GM21526 (cell line): ENCODE data around the gene FAM13A.
A peak's percentile ranks its signal among the peaks of the same experiment; 100 is the strongest.

Experiments
- ATAC-seq: cut with Tn5 transposase; IDR thresholded peaks from one replicate; pipeline ENCODE4 v1.9.1; 2021; ENCODE audit warnings: moderate library complexity; ENCODE audit not compliant: unreplicated experiment, low FRiP score

The FAM13A gene

DNA sequence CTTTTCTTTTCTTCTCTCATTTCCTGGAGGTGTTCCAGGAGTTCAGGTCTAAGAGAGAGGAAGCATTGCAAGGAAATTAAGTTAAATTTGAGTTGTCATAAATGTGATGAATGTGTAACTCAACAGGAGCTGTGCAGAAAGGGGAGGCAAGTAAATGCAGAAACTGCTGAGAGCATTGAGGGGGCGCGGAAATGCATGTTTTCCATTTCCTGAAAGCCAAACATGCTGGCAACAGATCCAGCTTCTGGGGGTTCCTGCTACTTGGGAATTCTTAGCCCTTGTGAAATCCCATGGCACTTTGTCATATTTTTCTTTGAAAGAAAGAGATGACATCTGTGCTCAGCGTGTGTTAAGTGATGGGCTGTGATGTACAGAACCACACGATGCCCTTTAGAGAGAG lies 325.6 kb downstream of the FAM13A start:
- no peak for ATAC-seq

DNA sequence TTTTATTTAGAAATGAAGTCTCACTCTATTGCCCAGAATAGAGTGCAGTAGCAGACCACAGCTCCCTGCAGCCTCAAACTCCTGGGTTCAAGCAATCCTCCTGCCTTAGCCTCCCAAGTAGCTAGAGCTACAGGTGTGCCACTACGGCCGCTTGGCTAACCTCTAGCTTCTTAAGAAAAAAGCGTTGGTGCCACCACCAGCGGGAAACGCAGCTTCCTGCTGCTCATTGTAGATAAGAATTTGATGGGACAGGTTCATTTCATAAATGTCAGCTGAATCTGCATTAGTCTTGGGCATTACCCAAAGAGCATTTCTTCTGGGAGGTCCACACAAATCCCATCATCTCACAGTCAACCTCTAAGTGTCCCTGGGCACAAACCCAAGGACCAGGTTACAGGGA lies 326.2 kb downstream of the FAM13A start:
- ATAC-seq: no peak

DNA sequence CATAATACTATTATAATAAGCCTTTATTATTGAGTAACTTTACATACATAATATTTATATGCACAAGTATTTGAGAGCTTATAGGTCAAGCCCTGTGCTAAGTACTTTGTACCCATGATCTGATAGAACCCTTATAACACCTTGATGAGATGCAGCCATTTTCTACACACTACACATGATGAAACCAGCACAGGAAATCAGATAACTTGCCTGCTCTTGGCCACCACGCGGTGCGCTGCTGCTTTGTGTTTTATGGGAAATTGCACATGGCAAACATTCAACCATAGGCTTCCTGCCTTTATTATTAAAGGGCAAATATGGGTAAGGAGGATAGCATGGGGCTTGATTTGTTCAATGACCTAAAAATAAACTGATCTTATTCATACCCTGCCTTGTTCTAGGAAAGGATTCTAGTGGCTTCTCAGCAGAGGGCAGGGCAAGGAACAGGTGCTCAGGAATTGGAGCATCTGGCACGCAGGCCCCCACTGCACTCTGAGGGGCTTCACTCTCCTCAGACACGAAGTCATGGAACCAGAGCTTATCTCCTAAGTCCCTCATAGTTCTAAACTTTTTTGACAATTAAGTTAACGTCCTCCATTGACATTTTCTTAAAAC lies 327.7 kb downstream of the FAM13A start:
- no peak for ATAC-seq

DNA sequence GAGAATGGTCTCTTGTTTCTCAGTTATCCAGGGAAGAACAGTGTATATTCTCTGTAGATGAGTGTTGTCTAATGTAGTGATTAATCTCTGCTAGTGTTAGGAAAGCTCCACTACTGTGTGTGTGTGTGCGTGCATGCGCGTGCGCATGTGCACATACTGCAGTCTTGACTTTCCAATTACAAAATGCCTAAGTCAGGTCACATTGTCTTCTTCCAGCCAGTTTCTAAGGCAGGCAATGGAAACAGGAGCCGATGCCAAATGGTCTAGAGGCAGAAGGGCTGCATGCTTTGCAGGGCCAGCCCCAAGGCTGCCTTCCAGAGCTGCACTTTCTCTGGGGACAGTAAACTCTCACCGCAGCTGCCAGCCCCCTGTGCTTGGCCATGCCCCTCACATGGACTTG lies 328.8 kb downstream of the FAM13A start:
- ATAC-seq: no peak

DNA sequence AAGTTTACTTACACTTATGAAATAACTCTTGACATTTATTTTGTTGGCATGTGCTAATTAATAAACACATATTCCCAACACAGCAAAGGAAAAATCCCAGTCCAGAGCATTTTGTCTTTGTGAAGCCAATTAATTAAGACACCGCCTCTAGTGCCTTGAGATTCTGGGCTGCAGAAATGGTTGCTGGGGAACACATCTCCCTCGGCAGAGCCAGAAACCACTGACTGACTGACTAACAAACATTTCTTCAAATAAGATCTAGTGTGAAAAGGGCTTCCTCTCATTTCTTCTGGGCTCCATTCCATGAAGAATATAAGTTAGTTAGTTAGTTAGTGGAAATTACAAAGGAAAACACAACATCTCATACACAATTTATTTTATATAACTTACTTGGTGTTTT lies 331.0 kb downstream of the FAM13A start:
- no peak for ATAC-seq

DNA sequence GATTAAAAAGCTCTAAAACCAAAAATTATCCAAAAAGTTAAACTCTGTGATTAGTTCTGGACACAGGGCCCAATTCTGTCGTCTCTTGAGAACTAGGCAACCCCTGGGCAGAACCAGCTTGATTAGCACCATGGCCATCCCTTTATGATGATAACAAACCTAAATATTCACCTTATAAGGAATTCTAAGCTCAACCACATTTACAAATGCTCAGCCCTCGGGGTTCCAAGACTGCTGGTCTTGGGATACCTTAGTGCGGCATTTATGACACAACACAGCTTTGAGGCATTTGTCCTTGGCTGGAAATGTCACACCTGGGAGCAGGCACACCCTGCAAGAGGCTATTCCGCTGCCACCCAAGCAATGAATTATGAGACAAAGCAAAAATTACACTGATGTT lies 331.8 kb downstream of the FAM13A start:
- ATAC-seq: no peak

DNA sequence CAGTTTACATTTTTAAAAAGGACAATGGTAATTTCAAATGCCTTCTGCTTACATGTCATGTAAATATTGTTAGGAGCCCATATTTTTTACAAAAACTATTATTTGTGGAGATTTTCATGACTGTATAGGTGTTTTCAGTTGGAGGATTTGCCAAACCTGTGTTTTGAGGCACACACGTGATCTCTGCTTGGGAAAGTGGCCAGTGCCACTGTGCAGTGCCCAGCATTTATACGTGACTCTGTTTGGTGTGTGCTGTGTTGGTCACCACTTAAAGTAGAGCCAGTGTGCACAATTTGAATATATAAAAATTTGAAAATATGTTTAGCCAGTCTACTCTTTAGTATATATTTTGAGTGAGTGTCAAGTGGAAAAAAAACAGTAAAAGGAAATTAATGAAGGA lies 332.6 kb downstream of the FAM13A start:
- no peak for ATAC-seq

DNA sequence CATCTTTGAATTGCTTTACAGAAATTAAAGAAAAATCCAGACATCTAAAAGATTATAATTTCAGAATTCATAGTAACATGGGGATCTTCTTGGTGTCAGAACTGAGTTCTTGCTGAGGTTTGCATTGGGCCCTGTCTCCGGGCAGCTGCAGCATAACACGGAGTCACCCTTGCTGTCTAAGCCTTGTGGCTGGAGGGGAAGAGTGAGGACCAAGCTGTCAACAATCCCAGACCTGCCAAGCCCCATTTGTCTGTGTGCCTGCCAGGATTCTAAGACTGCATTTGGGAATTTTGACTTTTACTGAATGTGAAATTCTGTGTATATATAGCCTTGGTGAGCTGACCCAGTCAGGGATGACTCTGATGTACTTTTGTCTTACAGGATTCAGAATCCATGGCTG lies 334.2 kb downstream of the FAM13A start:
- no peak for ATAC-seq

DNA sequence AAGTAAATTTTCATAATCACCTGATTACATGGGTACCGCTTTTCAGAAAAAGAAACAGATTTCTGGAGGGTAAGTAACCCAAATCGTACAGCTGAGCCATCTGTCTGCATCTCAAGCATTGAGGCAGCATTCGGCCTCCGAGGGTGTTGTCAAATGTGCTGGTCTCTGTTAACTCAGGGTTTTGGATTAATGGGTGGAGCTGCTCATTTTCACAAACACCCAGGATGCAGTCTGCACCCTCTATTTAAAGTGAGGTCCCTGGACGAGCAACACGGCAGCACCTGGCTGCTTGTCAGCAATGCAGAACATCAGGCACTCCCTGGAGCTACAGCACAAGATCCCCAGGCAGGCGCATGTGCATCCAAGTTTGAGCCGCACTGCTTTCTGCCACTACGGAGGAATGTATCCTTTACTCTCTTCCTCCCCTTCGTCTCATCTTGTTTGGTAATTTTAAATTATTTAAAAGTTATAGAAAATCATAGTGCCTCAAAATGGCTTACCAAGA lies 334.7 kb downstream of the FAM13A start:
- no peak for ATAC-seq

DNA sequence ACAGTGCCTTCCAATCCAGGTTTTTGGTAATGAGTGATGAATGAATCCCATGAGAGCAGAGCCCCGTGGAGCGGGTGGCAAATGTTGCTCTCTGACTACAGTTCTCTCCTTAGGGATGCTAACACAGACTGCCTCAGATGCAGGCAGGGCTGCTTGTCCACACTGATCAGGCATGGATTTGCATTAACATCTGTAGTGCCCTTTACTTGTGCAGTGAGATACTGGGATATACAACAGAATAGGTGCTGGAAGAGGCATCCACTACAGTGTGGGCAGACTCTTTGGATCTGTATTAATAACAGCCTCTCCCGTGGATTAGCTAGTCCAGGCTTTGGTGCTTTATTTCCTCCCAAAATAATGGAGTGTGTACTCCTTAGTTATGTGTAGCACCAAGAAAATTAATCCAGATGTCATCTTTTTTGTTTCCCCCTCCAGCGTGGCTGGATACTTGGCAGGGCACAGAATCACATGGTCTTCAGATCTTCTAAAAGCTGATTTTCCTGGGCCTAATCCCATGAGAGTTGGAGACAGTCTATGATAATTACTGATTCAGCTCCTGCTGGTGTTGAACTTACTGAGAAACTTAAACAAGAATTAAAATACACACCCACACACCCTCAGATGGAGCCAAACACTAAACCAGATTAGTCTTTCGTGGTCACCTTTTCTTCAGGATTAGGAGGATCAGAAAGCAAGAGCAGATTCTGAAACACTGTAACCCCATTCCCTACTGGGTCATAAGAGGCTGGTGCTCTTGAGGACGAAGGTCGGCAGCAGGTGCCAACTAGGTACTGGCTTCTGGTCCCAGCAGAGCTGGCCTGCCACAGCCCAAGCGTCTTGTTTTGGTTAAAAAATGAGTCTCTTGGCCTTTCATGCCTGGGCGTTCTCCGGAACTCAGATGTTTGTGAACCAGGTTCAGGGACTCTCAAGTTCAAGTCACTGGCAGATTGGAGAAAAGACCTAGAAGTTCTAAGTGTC lies 336.2 kb downstream of the FAM13A start:
- ATAC-seq: no peak

DNA sequence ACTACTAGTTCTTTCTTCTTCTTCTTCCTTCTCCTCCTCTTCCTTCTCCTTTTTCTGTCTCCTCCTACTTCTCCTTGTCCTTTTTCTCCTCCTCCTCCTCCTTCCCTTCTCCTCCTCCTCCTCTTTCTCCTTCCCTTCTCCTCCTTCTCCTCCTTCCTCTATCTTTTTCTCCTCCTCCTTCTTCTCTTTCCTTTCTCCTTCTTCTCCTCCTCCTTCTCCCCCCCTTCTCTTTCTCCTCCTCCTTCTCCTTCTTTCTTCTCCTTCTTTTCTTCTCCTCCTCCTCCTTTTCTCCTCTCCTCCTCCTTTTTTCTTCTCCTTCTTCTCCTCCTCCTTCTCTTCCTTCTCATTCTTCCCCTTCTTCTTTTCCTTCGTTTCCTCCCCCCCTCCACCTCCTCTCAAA lies 337.6 kb downstream of the FAM13A start:
- no peak for ATAC-seq

DNA sequence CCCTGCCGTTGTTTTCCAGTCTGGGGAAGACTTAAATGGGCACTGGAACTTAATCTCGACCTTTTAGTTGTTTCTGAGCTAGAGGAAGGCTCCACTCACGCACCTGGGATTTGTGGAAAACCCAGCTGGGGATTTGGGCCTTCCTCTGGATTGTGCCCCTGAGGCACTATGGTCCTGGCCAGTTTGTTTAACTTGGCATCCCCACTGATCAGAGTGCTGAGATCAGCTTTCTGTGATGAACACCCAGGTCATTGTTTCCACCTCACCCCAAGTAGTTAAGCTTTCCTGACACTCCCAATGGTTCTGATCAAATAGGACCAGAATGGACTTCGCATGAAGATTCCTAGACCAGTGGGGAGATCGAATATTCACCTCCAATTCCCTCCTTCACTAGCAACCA lies 338.9 kb downstream of the FAM13A start:
- ATAC-seq: no peak

DNA sequence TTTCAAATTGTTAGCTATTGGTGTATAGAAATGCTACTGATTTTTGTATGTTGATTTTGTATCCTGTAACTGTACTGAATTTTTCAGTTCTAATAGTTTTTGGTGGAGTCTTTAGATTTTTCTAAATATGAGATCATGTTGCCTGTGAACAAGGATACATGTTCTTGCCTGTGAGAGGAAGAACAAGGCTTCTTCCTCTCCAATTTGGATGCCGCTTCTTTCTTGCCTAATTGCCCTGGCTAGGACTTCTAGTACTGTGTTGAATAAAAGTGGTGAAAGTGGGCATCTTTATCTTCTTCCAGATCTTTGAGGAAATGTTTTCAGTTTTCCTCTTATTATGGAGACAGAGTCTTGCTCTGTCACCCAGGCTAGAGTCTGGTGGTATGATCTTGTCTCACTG lies 343.2 kb downstream of the FAM13A start:
- no peak for ATAC-seq

DNA sequence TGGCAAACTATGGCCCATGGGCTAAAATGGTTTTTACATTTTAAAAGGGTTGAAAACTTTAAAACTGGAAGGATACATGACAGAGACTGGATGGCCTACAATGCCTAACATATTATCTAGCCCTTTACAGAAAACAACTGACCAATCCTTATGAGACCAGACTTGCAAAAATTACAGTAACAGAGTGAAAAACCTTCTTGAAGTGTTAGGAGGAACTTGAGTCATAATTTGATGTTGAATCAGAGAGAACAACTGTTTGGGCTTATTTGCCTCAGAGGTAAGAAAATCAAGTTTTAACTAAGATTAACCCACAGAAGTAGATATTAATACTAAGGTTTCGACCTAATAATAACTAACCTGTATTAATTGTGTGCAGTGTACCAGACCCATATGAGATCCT lies 347.0 kb downstream of the FAM13A start:
- ATAC-seq: no peak

DNA sequence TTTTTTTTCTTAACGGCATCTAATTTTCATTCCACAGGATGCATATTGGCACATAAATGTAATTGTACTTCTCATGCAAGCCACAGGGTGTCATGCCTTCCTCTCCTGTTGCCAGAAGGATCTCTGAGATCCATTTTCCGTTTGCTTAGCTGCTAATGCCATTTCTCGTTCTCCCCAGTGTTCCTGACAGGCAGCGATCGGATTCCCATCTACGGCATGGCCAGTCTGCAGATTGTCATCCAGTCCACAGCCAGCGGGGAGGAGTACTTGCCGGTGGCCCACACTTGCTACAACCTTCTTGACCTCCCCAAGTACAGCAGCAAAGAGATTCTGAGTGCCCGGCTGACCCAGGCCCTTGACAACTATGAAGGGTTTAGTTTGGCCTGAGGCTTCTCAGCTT lies 350.4 kb downstream of the FAM13A start:
- no peak for ATAC-seq

DNA sequence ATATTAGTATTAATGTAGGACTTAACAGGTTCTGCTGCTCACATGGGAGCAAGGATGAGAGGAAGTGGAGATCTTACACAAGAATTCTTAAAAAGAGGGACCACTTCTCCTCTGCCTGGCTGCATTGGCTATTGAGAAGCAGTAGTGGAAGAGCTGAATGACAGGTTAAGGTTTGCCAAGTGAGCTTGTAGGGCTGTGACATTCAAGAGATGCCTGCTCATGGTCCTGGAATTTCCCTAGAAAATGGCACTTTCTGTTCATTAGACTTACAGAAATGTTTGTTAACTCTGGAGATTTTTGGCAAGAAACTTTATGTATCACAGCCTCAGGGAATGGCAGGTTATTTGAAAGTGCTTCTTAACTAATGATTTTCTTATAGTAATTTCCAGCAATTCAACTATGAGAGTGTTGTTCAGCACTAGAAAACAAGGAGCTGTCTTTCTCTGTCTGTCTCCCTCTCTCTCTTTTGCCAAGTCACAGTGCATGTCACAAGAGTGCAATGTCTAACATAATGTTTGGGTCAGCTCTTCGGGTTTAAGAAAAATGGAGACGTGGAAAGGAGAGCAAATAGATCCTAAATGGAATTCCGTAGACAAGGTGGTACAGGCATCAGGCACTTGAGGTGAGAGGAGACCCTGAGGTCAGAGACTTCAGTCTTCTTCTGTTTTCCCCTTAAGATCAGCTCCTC lies 351.0 kb downstream of the FAM13A start:
- no peak for ATAC-seq

DNA sequence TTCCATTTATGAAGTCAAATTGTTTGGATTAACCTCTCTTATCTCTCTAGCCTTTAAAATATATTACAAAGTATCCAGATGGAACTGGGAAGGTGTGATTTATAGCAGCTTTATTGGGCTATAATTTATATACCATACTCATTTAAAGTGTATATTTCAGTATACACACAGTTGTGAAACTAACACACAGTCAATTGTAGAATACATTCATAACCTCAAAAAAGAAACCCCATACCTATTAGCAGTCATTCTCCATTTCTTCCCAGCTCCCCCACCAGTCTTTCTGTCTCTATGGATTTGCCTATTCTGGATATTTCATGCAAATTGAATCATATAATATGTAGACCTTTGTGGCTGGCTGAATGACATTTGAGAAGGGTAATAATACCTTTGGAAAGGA lies 351.8 kb downstream of the FAM13A start:
- ATAC-seq: no peak

DNA sequence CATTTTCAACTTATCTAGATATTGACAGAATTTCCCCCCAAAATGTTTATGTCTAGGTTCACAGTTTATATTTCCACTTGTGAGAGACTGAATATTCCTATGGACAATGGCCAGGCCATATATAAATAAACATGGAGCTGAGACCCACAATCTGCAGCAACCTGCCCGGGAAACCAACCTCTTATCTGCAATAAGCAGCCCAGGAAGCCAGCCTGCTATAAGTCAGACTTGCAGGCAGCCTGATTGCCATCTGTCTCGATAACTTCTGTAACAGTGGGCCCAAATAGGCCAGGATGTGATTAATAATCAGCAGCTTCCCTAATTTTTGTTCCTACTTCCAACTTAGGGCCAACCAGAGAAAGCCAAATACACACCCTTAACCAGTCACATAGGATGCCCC lies 354.2 kb downstream of the FAM13A start:
- ATAC-seq: no peak

DNA sequence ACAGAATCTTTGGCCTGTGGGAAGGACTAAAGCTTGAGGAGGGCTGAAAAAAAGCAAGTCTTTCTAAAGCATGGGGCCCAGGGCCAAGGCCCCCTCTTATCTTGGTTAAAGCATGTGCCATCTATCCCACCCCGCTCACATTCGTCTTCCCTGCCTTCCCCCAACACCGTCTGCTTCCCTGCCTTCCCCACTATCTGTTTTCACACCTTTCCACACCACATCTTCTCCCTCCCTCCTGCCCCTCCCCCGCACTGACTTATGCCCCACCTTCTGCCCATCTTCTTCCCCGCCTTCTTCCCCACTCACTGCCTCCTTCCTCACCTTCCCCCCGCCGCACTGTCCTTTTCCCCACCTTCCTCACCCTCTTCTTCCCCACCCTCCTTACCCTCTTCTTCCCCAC lies 358.5 kb downstream of the FAM13A start:
- no peak for ATAC-seq

DNA sequence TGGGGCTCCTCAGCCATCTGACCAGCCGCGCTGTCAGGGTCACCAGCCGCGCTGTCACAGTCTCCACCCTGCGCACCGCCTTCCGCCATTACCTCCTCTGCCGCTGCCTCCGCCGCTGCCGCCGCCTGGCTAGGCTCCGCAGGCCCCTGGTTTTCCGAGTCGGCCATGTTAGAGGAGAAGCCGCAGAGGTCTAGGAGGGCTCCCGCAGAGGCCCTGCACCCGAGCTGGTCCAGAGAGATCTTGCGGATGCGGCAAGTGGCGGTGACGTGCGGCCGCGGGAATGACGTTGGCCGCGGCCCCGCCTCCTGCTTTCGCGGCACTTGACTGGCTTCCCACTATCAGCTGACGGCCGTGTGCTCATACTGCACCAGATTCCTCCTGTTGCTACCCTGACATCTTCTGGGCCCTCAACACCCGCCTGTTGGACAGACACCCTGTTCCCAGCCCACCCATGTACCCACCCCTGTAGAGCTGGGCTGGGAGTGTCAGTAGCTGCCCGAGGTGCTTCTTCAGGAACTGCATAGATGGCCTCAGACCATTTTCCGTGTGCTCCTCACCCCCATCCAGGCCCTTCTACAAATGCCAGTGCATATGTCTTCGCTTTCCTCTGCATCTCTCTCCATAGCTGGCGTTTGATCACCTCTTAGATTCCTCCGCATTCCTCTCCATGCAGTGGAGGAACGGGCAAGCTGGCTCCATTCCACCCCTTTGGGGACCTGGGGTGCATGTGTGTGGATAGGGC lies 359.2 kb downstream of the FAM13A start, which contains the start of gene NAP1L5:
TSS of gene NAP1L5 (minus strand) at position 242 of the 742 bp plus-strand sequence. CDS start at position 167, 75 bp downstream.
- ATAC-seq: peak; percentile 94
